Measurements from ENCODE around the gene AK1. TPM values are rescaled to one million over a fixed set of nuclear protein-coding genes. Genes with fewer than 3 reads are reported as not detected.

AK1 gene
- total RNA-seq, 4 donors from 2014 or later: 29.9 to 65.1 (median 38.7) TPM

GRCh38 chr9:127828262-127829031 lies 49.0 kb downstream of the AK1 start:
- Histone ChIP-seq H3K27ac (peak overlapping the region; percentile 65 to 94 (median 82)), H3K4me3 (peak overlapping the region in 3 of 4 donors; percentile 7 to 42 (median 21)), H3K9me3 (no peaks in the 10 kb centered on the region), H3K27me3 (no peaks in the 10 kb centered on the region), H3K36me3 (peaks cover 0 to 25% (median 0%) of the 10 kb centered on the region in 3 donors), H3K4me1 (peaks cover 0 to 85% (median 44%) of the 10 kb centered on the region in 4 donors)
- DNase-seq (ENCODE audit: low spot score in 2 of 2): peak; percentile 91 to 93
- TF ChIP-seq, protein P1, sequence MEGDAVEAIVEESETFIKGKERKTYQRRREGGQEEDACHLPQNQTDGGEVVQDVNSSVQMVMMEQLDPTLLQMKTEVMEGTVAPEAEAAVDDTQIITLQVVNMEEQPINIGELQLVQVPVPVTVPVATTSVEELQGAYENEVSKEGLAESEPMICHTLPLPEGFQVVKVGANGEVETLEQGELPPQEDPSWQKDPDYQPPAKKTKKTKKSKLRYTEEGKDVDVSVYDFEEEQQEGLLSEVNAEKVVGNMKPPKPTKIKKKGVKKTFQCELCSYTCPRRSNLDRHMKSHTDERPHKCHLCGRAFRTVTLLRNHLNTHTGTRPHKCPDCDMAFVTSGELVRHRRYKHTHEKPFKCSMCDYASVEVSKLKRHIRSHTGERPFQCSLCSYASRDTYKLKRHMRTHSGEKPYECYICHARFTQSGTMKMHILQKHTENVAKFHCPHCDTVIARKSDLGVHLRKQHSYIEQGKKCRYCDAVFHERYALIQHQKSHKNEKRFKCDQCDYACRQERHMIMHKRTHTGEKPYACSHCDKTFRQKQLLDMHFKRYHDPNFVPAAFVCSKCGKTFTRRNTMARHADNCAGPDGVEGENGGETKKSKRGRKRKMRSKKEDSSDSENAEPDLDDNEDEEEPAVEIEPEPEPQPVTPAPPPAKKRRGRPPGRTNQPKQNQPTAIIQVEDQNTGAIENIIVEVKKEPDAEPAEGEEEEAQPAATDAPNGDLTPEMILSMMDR (IDR thresholded peaks at IDR 0.05): peak in 3 of 5 experiments; percentile 7 to 37 (median 14)
- TF ChIP-seq POLR2A (IDR thresholded peaks at IDR 0.05): peak; percentile 64 to 79
- TF ChIP-seq EP300 (IDR thresholded peaks at IDR 0.05): peak in 1 of 2 donors; percentile 82
- WGBS, 2 donors: 1 to 10% methylated on average over 10 to 28 of the region's 34 CpGs

- peaks cover 0 to 38% (median 0%) of the 10 kb centered on the region in 3 donors for H3K36me3 ChIP-seq
- no peak for DNase-seq (ENCODE audit: low spot score in 2 of 2)
- no peak overlapping the region for H3K4me3 ChIP-seq
- WGBS, 2 donors: 40 to 45% methylated on average over 5 to 7 of the region's 7 CpGs
- peaks cover 0 to 65% (median 29%) of the 10 kb centered on the region in 4 donors for H3K4me1 ChIP-seq
- peak overlapping the region in 3 of 4 donors; percentile 54 to 94 (median 89) for H3K27ac ChIP-seq
- no peaks in the 10 kb centered on the region for H3K27me3 ChIP-seq
- H3K9me3 ChIP-seq: no peaks in the 10 kb centered on the region
- TF ChIP-seq, protein P1 (IDR thresholded peaks at IDR 0.05): no peak
- no peak for TF ChIP-seq EP300 (IDR thresholded peaks at IDR 0.05)
- no peak for TF ChIP-seq POLR2A (IDR thresholded peaks at IDR 0.05)
Measured at GRCh38 chr9:127826253-127826913, 51.1 kb downstream of the AK1 start.

DNA sequence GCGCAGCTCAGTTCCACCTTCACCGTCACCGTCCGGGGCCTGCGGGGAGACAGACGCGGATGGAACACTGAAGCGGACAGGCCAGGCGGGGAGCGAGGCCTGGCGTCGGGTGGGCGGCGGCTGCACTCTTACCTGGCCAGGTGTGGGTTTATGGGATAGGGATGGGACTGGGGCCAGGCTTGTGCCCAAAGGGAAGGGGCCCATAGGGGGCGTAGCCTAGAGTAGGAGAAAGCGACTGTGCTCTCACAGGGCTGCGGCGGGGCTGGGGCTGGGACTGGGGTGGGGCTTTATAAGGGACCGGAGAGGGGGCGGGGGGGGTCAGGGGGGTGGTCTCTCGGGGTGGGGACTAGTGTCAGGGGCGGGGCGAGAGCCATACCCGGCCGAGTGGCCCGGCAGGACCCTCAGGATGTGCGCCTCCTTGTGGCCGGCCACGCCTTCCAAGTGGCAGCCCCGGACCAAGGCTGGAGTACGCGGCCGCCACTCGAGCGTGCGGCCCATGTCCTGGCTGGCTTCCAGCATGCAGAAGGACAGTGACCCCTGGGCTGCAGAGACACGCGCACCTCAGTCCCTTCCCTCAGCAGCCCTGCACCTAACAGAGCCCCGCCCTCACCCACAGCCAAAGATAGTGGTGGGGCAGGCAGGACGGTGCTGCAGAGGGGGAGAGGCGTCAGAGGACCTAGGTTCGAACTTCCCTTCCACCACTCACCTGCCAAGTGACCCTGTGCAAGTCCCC lies 52.0 kb downstream of the AK1 start:
- Histone ChIP-seq H3K27ac (peak overlapping the region in 3 of 4 donors; percentile 54 to 94 (median 89)), H3K36me3 (peaks cover 0 to 47% (median 0%) of the 10 kb centered on the region in 3 donors)
- 67 to 69% methylated on average over 20 to 35 of the region's 42 CpGs for WGBS, 2 donors

DNA sequence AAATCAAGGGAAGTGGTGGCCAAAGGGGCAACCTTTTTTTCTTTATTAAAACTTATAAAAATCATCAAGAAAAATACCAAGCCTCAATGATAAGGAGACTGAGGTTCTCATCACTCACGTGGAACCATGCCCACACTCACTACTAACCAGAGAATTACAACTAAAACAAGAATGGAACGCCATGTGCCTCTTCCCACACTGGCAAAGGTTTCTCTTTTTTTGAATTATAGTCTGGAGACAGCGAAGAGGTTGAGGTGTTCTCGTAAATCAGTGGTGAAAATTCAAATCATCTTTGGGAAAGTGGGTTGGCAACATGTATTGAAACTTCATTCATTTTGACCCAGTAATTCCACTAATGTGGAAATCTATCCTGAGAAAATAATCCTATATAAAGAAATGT lies 55.4 kb downstream of the AK1 start:
- 71 to 73% methylated on average over 4 of the region's 4 CpGs for WGBS, 2 donors
- DNase-seq (ENCODE audit: low spot score in 2 of 2): no peak
- Histone ChIP-seq H3K4me1 (peaks cover 0 to 33% (median 9%) of the 10 kb centered on the region in 4 donors), H3K27me3 (no peaks in the 10 kb centered on the region), H3K36me3 (peaks cover 2 to 81% (median 5%) of the 10 kb centered on the region in 3 donors), H3K27ac (no peak overlapping the region), H3K4me3 (no peak overlapping the region), H3K9me3 (no peaks in the 10 kb centered on the region)
- TF ChIP-seq POLR2A (IDR thresholded peaks at IDR 0.05) (no peak), EP300 (IDR thresholded peaks at IDR 0.05) (peak in 1 of 2 donors; percentile 27)

More for the DNA sequence above, 52.0 kb downstream of the AK1 start:
- TF ChIP-seq EP300 (IDR thresholded peaks at IDR 0.05): no peak
- TF ChIP-seq, protein P1 (IDR thresholded peaks at IDR 0.05): peak in 3 of 5 experiments; percentile 21 to 33 (median 23)
- H3K27me3 ChIP-seq: no peaks in the 10 kb centered on the region
- no peaks in the 10 kb centered on the region for H3K9me3 ChIP-seq
- no peak for DNase-seq (ENCODE audit: low spot score in 2 of 2)
- H3K4me1 ChIP-seq: peaks cover 0 to 57% (median 29%) of the 10 kb centered on the region in 4 donors
- H3K4me3 ChIP-seq: no peak overlapping the region

- WGBS, 2 donors: 90 to 91% methylated on average over 11 of the region's 11 CpGs
- peak overlapping the region in 1 of 4 donors; percentile 66 for H3K27ac ChIP-seq
- no peak for TF ChIP-seq POLR2A (IDR thresholded peaks at IDR 0.05)
- TF ChIP-seq, protein P1 (IDR thresholded peaks at IDR 0.05): no peak
- TF ChIP-seq EP300 (IDR thresholded peaks at IDR 0.05): no peak
Measured at GRCh38 chr9:127818574-127818973, 58.9 kb downstream of the AK1 start.

More at GRCh38 chr9:127818574-127818973, 58.9 kb downstream of the AK1 start:
- Histone ChIP-seq H3K27me3 (no peaks in the 10 kb centered on the region), H3K9me3 (no peaks in the 10 kb centered on the region), H3K36me3 (peaks cover 5 to 91% (median 16%) of the 10 kb centered on the region in 3 donors), H3K4me1 (peaks cover 0 to 44% (median 7%) of the 10 kb centered on the region in 4 donors), H3K4me3 (no peak overlapping the region)
- no peak for DNase-seq (ENCODE audit: low spot score in 2 of 2)

Measured in tibial nerve (tissue), 4 donors.